GM12875 (cell line): ENCODE measurements around the gene SPATA13.
"Not testable (repeated sequence)": the region's sequence is repeated elsewhere in the genome, so short reads cannot be mapped to it uniquely, and the experiment has no call there.

Experiments used
- H3K4me3 ChIP-seq: one replicate; pipeline ENCODE4 v1.5.1; 2011; ENCODE audit warnings: low read depth, low read length, control low read depth
- CTCF ChIP-seq: IDR thresholded peaks from 2 replicates; pipeline ENCODE4 v1.5.1; 2011; ENCODE audit warnings: low read depth, mild to moderate bottlenecking, control low read depth, inconsistent platforms, low read length, moderate library complexity, borderline replicate concordance; ENCODE audit not compliant: insufficient read depth

SPATA13 gene

GRCh38 chr13:24213932-24214331, 53.4 kb downstream of the SPATA13 start:
- no peak for TF ChIP-seq CTCF

GRCh38 chr13:24214528-24214927, 54.0 kb downstream of the SPATA13 start:
- H3K4me3 ChIP-seq: no peak overlapping the region
- no peak for TF ChIP-seq CTCF

More at GRCh38 chr13:24213932-24214331, 53.4 kb downstream of the SPATA13 start:
- no peak overlapping the region for H3K4me3 ChIP-seq

- no peak for TF ChIP-seq CTCF
- no peak overlapping the region for H3K4me3 ChIP-seq
Measured at GRCh38 chr13:24215126-24215525, 54.6 kb downstream of the SPATA13 start.

- H3K4me3 ChIP-seq: no peak overlapping the region
- no peak for TF ChIP-seq CTCF
Measured at GRCh38 chr13:24215732-24216131, 55.2 kb downstream of the SPATA13 start.

GRCh38 chr13:24216176-24216575, 55.7 kb downstream of the SPATA13 start:
- no peak overlapping the region for H3K4me3 ChIP-seq
- no peak for TF ChIP-seq CTCF

GRCh38 chr13:24216779-24217178, 56.3 kb downstream of the SPATA13 start:
- H3K4me3 ChIP-seq: not testable (repeated sequence)

GRCh38 chr13:24217601-24218281, 57.2 kb downstream of the SPATA13 start:
- no peak overlapping the region for H3K4me3 ChIP-seq
- no peak for TF ChIP-seq CTCF

GRCh38 chr13:24218338-24218737, 57.8 kb downstream of the SPATA13 start:
- no peak overlapping the region for H3K4me3 ChIP-seq
- TF ChIP-seq CTCF: no peak
